ENCODE data around the gene ARL13A. TPM values are rescaled to one million over a fixed set of nuclear protein-coding genes. Genes with fewer than 3 reads are reported as not detected.
"Not testable (repeated sequence)": the region's sequence is repeated elsewhere in the genome, so short reads cannot be mapped to it uniquely, and the experiment has no call there.

The ARL13A gene
- total and polyA plus RNA-seq, 2 of the 13 experiments (the other 11 are each of a cell fraction or from before 2014, with no cell fraction given), result not detected

DNA sequence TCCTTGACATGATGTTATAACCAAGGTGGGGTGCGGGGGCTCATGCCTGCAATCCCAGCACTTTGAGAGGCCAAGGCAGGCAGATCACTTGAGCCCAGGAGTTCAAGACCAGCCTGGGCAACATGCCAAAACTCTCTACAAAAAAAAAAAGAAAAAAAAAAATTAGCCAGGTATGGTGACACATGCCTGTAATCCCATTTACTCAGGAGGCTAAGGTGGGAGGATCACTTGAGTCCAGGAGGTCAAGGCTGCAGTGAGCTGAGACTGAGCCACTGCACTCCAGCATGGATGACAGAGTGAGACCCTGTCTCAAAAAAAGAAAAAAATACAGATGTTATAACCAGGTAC is 12.0 kb downstream of the ARL13A start:
- peak; percentile 21 for FAIRE-seq
- H3K36me3 ChIP-seq (replicated peaks in 1 of 2; ENCODE audit: control insufficient read depth in 1 of 2, insufficient read depth in 2 of 2, low read length in 2 of 2); H3K79me2 ChIP-seq (ENCODE audit: insufficient read depth, low read length); H3K27me3 ChIP-seq (ENCODE audit: control insufficient read depth in 1 of 2, insufficient read depth in 2 of 2, low read length in 2 of 2); POLR2A ChIA-PET; H3K4me3 ChIP-seq (replicated peaks in 1 of 3; ENCODE audit: insufficient read depth in 1 of 3, low read depth in 2 of 3, low read length in 3 of 3); intact Hi-C loops (cut with micrococcal nuclease; ENCODE audit: unreplicated experiment); ATAC-seq; H2AFZ ChIP-seq (ENCODE audit: low read length); H3K4me2 ChIP-seq (ENCODE audit: low read depth, low read length); H3K9me3 ChIP-seq (ENCODE audit: low read length); in situ Hi-C loops (cut with HindIII; ENCODE audit: extremely low pct_ligation_motif_present, low pct_unique_long_range_greater_than_20kb); BruUV-seq (replicated peaks); H3K9ac ChIP-seq (ENCODE audit: insufficient read depth, low read depth, low read length); H3K27ac ChIP-seq (ENCODE audit: extremely low read length, insufficient read depth, low read length); H4K20me1 ChIP-seq (ENCODE audit: insufficient read depth, low read length); CTCF ChIA-PET (ENCODE audit: low intra/inter-chr PET ratio, low total read pairs): not testable (repeated sequence)
- 100% methylated on average over 1 of the region's 1 CpG for WGBS (ENCODE audit: low lambda C conversion rate)
- peaks cover 24% of the 10 kb centered on the region for H3K4me1 ChIP-seq (ENCODE audit: insufficient read depth, low read length)
- peak; percentile 46; the same call in 1 of the 2 replicates for TF ChIP-seq ZNF770 (CRISPR knock-in tag; IDR thresholded peaks at IDR 0.05)
- peak; percentile 9 for DNase-seq (ENCODE audit: low spot score)

DNA sequence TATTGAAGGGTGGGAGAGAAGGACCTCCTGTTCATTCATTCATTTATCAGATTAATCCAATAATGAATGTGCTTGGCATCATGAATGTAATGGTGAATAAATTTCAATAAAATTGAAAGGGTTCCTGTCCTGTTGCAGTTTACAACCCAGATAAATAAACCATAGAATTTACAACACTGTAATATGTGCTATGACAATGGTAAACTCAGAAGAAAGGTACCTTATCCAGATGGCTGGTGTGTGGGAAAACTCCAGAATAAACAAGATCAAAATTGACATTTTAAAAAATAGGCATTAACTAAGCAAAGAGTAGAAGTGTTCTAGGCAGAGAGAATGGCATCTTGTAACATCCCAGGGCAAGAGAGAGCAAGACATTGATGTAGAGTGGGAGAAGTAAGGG is 15.3 kb downstream of the ARL13A start:
- in situ Hi-C loops (cut with HindIII; ENCODE audit: extremely low pct_ligation_motif_present, low pct_unique_long_range_greater_than_20kb) (no loop called here), intact Hi-C loops (cut with micrococcal nuclease; ENCODE audit: unreplicated experiment) (no loop called here)
- no peaks in the 10 kb centered on the region for H3K9me3 ChIP-seq (ENCODE audit: low read length)
- no TSS peak for BruUV-seq (replicated peaks)
- no peaks in the 10 kb centered on the region for H4K20me1 ChIP-seq (ENCODE audit: insufficient read depth, low read length)
- no peak overlapping the region for H3K27ac ChIP-seq (ENCODE audit: extremely low read length, insufficient read depth, low read length)
- ATAC-seq (no peak), FAIRE-seq (no peak), DNase-seq (ENCODE audit: low spot score) (no peak)
- no peak for TF ChIP-seq ZNF263 (CRISPR knock-in tag; IDR thresholded peaks at IDR 0.05)
- no peak for TF ChIP-seq ZBTB42 (CRISPR knock-in tag; IDR thresholded peaks at IDR 0.05)
- no peak for TF ChIP-seq ZNF232 (CRISPR knock-in tag; IDR thresholded peaks at IDR 0.05; ENCODE audit: borderline replicate concordance)
- TF ChIP-seq PHF21A (CRISPR knock-in tag; IDR thresholded peaks at IDR 0.05), result no peak
- no peak for TF ChIP-seq KDM6A (CRISPR knock-in tag; IDR thresholded peaks at IDR 0.05; ENCODE audit: low read depth)
- no peak for TF ChIP-seq ZFP62 (CRISPR knock-in tag; IDR thresholded peaks at IDR 0.05)
- no peak for TF ChIP-seq FOSL2 (CRISPR knock-in tag; IDR thresholded peaks at IDR 0.05)
- H3K36me3 ChIP-seq (replicated peaks in 1 of 2; ENCODE audit: control insufficient read depth in 1 of 2, insufficient read depth in 2 of 2, low read length in 2 of 2), result no peaks in the 10 kb centered on the region
- no peak overlapping the region for H3K4me3 ChIP-seq (replicated peaks in 1 of 3; ENCODE audit: insufficient read depth in 1 of 3, low read depth in 2 of 3, low read length in 3 of 3)
- POLR2A ChIA-PET, result no interaction called here
- no peak overlapping the region for H3K9ac ChIP-seq (ENCODE audit: insufficient read depth, low read depth, low read length)
- H2AFZ ChIP-seq (ENCODE audit: low read length), result no peak overlapping the region
- no peak overlapping the region for H3K4me2 ChIP-seq (ENCODE audit: low read depth, low read length)
- no peaks in the 10 kb centered on the region for H3K79me2 ChIP-seq (ENCODE audit: insufficient read depth, low read length)
- no peaks in the 10 kb centered on the region for H3K27me3 ChIP-seq (ENCODE audit: control insufficient read depth in 1 of 2, insufficient read depth in 2 of 2, low read length in 2 of 2)
- CTCF ChIA-PET (ENCODE audit: low intra/inter-chr PET ratio, low total read pairs), result no interaction called here
- peaks cover 19% of the 10 kb centered on the region for H3K4me1 ChIP-seq (ENCODE audit: insufficient read depth, low read length)
